NCI-H2171 (cell line): ENCODE measurements around the gene RXRA.

ENCODE experiments used
- DNase-seq: peaks from one replicate; lab custom pipeline; 2025; lab: John Stamatoyannopoulos, UW

The RXRA gene

GRCh38 chr9:134454476-134454857, 128.2 kb downstream of the RXRA start:
- DNase-seq, result no peak

GRCh38 chr9:134455021-134455471, 128.8 kb downstream of the RXRA start:
- no peak for DNase-seq

DNA sequence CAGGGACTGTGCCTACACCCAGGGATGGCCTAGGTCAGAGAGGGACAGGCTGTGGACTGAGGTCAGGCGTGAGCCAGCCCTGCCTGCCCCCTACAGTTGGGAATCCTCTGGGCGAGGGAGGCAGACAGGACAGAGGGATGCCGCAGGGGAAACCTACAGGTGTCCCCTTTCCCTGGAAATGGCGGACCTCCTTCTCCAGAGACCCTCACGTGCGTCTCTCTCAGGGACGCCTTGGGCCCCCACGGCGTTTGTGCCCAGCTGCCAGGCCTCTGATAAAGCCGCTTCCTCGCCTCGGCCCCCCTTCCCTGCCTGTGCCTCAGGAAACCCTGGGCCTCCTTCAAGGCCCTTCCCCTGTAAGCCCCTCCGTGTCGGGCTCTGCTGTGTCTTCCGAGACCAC, 129.3 kb downstream of the RXRA start:
- DNase-seq, result no peak

DNA sequence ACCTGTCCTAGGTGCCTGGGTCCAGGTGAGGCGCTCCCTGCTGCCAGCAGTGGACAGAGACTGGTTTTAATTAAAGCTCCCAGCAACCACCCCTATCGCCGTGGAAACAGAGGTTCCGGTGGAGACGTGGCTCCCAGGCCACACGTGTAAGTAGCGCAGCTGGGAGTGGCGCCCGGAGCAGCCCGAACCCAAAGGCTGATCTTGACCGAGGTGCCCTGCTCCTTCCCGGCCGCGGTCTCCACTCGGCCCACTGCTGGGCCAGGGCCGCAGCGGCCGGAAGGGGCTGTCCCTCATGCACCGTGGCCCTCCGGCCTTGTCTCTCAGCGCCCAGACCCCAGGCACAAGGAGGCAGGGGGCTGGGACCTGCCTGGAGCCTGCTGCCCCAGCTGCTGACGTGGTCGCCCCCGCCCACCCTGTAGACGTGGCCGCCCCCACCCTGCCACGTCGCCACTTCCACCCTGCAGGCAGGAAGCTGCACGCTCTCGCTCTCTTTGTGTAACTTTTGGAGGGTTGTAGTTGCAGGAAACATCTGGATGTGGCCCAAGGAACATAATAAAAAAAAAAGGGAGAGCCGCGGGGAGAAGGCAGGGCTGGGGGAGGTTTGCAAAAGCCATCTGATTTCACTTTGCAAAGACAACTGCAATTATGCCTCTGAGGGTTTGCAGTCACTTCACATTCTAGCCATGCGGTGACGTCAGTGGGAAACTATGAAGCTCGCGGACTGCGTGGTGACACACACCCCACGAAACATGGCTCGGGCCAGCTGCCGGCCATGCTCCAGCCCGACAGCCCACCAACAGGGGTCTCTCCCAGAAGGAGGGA, 129.9 kb downstream of the RXRA start:
- no peak for DNase-seq

DNA sequence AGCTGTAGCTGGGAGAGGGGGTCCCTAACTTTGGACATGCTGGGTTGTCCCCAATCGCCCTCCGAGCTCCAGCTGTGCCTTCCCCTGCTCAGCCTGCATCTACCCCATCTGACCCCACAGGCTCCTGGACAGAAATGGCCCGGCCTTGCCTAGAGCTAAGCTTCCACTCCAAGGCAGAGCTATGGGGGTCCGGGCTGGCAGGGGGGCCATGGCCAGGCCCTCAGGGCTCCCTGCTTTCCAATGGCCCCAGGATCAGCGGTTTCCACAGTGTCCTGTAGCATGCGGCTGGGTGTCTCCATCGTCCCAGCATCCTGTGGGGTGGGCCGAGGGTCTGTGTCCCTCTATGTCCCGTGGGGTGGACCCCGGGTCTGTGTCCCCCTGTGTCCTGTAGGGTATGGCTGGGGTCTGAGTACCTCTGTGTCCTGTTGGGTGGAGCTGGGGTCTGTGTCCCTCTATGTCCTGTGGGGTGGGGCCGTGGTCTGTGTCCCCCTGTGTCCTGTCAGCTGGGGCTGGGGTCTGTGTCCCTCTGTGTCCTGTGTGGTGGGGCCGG, 130.6 kb downstream of the RXRA start:
- DNase-seq, result no peak

- DNase-seq, result no peak
These were observed 131.3 kb downstream of the RXRA start for GRCh38 chr9:134457321-134458206.

DNA sequence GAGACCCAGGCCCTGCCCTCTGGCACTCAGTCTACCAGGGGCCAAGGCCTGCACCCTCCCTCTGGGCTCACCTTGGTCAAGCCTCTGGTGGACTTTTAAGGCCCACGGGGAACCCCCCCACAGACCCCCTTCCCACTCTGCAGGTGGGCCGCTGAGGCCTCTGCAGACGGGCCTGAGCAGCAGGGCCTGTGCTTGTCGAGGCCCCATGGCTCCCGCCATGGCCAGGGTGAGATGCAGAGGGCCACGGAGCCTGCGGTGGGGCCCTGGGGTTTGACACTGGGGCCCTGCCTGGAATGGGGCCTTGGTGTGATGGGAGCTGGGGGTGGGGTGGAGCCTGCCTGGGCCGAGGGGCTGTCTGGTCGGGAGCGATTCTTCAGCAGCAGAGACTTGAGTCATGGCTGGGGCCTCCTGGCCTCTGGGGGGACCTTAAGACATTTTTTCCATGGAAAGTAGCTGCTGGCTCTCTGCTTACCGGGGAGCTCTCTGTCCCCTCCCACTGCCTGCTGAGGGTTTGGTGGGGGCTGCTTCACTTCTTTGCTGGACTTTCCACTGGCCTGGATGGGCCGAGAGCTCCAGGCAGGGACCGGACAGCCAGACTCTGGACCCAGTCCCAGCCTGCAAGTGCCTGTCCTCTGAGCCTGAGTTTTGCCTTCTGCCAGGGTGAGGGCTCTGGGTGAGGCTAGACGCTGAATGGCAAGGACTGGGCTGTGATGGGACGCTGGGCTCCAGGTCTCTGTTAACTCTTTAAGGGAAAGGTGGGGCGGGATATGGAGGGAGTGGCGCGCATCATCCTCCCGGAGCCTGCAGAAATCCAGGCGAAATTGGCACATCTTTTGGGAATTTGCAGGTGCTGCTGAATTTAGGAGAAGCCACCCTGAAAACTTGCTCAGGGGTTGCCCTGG, 132.2 kb downstream of the RXRA start:
- DNase-seq, result no peak

DNA sequence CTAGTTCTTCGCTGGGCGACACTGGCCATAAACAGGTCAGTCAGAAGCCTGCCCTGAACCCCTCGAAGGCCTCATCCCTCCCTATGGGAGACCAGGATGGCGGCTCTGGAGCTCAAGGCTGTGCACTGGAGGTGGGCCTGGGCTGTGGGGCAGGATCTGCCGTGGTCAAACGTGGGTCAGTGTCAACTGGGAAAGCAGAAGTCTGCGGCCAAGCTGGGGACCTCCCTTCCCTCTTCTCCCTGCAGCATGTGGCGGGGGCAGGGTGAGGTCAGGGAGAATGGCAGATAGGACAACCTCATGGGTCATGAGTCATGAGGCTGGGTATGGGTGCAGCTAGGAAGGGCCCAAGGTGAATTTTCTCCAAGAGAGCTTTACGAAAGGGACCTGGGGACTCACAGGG, 132.9 kb downstream of the RXRA start:
- DNase-seq, result no peak

DNA sequence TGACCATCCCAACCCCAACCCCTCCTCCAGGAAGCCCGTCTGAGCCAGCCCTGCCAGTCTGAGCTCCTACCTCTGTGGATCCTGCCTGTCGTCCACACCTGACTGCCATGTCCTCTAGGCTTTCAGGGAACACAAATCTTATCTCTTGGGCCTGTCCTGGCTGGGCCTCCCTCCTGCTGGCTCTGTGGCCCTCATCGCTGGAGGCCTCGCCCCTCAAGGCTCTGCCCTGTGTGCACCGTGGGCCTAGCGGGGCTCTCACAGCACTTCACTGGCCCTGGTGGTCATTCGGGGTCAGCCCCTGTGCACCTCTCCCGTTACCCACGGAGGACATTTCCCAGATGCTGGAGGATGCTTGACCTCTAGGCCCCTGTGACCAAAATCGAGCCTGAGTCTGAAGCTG, 133.3 kb downstream of the RXRA start:
- no peak for DNase-seq

DNA sequence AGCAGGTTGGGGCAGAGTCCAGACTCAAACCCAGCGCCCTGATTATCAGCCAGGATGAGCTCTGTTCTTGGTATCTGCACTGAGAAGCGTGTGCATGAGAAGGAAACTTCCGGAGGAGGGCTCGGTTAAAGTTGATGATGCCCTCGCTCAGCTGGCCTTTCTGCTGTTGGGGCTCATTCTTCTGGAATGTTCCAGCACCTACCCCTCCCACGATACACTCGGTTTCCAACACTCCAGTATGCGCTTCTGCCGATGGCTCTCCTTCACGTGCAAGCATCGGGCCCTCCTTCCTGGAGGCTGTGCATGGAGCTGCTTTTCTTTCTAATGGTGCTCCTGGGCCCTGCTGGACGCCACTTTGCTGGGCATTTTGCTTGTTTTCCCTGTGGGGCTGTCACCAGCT, 134.0 kb downstream of the RXRA start:
- no peak for DNase-seq

DNA sequence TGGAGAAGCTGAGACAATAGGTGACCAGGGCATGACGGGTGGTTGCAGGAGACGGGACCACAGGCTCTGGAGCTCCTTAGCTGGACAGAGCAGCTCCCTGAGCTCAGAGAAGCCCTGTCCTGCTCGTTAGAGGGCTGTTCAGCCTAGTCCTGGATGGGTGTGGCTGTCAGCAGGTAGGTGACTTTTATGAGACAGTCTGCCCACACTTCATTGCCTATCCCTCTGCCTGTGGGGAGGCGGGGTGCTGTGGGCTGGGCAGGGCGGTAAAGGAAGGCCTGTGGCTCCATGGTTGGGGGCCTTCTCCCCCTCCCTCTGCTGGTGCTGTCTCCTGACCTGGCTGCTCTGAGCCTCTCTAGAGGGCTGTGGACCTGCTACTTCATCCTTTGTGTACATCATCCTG, 134.6 kb downstream of the RXRA start:
- DNase-seq, result no peak

DNA sequence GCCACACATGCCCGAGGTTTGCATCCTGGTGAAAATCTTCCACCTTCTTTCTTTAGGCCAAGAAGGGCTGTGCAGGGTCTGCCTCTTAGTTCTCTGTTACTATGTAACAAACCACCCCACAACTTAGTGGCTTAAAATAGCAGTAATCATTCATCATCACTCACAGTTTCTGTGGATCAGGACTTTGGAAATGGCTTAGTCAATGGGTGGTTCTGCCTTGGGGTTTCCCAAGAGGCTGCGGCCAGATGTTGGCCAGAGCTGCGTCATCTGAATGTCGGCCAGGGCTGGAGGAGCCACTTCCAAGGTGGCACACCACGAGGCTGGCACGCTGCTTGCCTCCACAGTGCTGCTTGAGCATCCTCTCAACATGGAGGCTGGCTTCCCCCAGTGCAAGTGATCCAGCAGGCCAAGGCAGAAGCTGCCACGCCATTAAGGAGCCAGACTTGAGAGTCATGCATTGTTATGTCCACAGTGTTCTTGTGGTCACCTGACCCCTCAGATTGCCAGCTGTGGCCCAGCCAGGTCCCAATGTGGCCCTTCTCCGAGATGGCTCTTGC, 135.2 kb downstream of the RXRA start:
- no peak for DNase-seq

DNA sequence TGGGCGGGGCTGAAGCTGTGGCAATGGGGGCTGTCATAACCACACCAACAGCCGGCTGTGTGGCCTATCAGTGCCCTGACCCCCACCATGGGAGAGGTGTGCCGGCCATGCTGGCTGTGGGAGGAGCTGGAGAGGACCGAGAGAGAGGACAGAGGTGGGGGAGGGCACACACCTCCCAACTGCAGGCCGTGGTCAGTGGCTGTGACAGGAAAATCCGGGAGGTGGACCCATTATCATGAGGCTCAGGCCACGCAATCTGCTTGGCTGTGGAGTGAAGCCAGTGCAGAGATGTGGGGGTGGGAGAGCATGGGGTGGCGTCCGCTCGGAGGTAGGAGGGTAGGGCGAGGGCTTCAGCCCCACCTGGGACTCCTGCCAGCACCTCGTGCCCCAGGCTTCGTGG, 136.1 kb downstream of the RXRA start:
- DNase-seq, result no peak

DNA sequence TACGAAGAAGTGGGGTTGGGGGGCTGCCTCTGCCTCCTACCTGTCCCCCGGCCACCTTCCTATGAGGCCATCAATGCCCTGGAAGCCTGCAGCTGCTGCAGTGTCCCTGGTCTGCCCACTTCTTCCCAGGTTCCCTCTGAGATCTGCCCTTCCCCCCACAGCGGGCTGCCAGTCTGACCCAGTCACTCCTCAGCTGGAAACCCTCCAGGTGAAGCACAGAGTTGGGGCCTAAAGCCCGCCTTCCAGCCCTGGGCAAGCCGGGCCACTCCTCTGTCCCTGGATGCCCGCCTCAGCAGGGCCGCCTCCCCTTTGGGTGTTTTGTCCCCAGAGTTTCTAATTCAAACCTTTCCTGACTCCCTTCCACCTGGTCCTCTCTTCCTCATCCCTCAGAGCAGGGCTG, 137.0 kb downstream of the RXRA start:
- no peak for DNase-seq

- DNase-seq, result peak; percentile 25
These were observed 140.8 kb downstream of the RXRA start for GRCh38 chr9:134466869-134467616.

DNA sequence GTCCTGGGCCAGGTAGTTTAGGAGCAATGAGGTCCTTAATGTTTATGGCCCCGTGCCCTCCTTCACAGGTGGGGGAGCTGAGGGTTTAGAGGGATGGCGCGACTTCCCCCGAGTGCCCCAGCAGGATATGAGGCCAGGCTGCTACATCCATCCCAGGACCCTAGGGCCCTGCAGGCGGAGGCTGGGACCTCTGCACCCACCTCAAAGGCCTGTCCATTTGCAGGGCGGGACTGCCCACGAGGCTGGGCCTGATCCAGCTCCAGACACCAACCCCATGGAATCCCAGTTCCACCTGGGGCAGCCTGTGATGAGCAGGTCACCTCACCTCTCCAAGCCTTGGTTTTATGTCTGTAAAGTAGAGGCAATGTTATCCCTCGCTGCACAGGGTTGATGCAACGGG, 142.1 kb downstream of the RXRA start:
- DNase-seq, result no peak

DNA sequence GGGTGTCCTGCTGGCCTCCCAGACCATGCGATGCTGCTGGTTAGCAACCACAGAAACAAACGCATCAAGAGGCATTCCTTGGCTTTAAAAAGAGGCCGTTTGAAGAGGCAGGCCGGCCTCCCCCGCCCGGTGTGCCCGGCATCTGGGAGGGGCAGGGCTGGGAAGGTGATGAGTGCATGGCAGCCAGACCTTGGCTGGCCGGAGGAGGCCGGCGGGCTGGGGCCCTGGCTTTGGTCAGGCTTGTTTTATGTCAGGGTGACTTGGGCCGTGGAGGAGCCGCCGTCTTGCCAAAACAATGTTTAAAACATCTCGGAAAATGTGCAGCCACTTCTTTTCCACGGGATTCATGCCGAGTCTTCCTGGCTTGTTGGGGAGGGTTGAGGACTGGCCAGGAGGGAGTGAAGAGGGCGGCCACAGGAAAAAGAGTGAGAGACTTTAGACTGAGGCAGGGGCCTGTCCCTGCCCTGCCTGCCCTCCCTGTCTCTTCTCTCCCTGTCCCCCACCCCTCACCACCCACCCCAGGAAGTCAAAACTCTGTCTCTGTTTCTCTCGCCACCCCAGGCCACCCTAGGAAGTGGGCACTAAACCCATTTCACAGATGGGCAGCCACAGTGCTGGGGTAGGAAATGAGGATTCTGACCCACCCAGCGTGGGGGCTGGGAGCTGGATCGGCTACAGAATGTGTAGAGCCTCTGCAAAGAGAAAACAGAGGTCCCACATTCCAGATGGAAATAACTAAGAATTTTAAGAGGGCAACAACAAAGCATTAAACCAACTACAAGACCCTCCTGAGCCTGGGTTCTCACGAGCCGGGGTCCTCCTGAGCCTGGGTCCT, 143.0 kb downstream of the RXRA start:
- no peak for DNase-seq

DNA sequence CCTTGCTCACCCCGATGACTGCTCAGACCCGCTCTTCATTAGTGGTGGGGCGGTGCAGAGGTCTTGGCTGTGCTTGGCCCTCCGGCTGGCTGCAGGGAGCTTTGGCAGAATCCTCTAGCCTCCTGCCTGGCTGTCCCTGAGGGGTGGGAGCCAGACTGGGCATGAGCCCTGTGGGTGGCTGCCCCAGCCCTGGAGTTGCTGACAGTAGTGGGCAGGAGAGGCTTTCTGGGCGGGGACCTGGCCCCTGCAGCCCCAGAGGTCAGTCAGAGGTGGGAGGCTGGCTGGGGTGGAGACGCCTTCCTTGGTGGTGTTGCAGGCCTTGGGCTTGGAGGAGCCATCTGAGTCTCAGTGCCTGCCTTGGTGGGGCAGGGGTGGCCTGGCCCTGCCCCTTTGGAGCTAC, 146.0 kb downstream of the RXRA start:
- no peak for DNase-seq

- DNase-seq, result no peak
These were observed 147.1 kb downstream of the RXRA start for GRCh38 chr9:134473141-134474054.
